ENCODE measurements around the gene VAV3.

DNA sequence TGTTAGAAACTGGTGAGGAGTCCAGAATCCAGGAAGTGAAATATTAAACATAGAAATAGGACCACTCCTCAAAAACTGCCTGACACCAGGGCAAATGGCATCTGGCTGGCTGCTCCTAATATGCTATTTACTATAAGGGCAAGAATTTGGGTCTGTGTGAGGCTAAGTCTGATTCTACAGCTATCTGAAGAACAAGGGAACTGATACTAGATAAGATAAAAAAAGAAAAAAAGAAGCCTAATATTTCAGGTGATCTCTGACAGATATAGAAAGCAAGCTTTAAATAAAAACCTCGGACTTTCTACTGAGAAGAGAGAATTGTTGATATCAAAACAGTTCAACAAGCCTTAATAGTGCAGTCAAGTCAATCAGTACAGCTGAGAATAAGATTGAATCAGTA is 42.1 kb upstream of the VAV3 start:
- TF ChIP-seq, protein P1, sequence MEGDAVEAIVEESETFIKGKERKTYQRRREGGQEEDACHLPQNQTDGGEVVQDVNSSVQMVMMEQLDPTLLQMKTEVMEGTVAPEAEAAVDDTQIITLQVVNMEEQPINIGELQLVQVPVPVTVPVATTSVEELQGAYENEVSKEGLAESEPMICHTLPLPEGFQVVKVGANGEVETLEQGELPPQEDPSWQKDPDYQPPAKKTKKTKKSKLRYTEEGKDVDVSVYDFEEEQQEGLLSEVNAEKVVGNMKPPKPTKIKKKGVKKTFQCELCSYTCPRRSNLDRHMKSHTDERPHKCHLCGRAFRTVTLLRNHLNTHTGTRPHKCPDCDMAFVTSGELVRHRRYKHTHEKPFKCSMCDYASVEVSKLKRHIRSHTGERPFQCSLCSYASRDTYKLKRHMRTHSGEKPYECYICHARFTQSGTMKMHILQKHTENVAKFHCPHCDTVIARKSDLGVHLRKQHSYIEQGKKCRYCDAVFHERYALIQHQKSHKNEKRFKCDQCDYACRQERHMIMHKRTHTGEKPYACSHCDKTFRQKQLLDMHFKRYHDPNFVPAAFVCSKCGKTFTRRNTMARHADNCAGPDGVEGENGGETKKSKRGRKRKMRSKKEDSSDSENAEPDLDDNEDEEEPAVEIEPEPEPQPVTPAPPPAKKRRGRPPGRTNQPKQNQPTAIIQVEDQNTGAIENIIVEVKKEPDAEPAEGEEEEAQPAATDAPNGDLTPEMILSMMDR (IDR thresholded peaks at IDR 0.05): no peak
- no peak for TF ChIP-seq ZFX (IDR thresholded peaks at IDR 0.05; ENCODE audit: borderline replicate concordance)

Measured in 22Rv1 (cell line).